GM21447 (cell line): Measurements from ENCODE around the gene LYSMD1.

Source experiments
- ATAC-seq: cut with Tn5 transposase; IDR thresholded peaks from one replicate; pipeline ENCODE4 v1.9.1; 2021; ENCODE audit not compliant: unreplicated experiment

LYSMD1 gene

DNA sequence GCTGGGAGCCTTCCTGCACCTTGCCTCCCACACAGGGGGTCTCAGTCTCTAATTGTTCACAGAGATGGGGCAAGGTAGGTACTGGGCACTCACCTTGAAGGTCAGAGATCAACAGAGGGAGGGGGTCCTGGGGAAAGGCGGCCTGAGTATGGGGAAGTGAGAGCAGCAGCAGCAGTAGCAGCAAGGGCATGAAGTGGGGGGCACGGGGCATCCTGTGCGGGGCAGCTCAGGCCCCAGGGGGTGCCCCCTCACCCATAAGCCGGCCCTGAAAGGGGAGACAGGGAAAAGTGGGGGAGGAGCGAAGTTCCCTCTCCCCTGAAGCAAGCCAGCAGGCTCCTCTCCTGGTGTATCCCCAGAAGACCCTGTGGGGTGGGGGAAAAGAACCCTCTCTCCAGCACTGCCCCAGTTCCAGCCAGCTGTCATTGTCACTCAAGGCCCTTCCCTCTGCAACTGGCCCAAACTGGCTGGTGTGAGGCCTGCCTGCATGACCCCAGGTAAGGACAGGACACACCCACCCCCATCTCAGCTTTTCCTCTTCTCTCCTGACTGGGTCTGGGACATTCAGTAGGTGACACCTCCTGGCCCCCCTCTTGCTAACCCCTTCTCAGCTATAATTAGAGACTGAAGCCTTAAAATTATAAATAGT lies 23.2 kb downstream of the LYSMD1 start:
- ATAC-seq = no peak

DNA sequence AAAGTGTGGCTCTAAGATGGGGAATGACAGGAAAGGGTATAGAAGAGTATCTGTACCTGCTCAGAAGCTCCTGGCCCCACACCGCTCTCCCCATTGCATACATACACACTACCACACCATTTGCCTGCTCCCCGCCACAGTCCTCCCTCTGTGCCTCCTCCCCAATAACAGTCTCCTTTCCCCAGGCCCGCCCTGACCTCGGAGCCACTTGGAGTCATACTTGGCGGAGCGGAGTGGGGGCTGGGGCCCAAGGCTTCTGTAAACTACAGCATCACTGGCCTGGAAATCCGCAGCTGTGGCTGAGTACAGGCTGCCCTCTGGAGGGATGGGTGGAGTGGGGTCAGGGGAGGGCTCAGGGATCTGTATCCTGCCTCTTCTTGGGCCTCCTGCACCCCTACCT lies 27.9 kb downstream of the LYSMD1 start:
- no peak for ATAC-seq

DNA sequence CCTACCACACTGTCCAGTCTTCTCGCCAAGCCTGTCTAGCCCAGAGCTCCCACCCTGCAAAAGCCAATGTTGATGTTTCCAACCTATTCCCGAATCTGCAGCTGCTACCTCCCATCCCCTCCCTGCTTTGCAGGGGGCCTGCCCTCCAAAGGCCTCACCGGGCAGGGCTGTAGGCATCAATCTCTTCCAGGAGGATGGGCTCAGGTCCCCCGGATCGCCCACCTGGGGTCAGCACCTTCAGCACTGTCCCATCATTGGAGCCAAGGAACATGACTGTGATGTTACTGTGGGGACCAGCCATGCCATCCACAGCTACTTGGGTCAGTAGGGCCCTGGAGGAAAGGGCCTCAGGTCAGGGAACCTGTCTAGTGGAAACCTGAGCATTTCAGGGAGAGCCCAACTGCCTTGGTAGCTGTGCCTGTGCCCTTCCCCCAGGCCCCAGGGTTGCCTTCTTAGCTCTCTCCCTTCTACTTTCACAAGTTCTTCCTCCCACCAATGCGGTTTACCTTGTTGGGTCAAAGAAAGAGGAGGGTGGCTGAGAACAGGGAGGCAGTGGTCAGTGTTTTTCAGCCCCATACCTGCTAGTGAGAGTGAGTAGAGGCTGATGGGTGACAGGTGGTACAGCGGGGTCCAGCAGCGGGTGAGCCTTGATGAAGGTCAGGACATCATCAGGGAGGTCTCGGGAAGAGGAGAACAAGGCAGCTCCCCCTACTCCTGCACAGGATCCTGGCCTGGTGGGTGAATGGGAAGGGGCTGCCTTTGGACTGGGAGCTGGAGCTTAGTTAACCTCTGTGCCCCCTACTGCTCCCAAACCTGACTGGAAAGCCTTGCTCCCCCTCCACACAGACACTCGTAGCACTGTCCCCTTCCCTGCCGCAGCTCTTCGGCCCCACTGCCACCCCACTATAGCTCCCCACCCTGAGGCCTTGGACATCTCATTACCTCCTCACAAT lies 30.0 kb downstream of the LYSMD1 start:
- no peak for ATAC-seq

DNA sequence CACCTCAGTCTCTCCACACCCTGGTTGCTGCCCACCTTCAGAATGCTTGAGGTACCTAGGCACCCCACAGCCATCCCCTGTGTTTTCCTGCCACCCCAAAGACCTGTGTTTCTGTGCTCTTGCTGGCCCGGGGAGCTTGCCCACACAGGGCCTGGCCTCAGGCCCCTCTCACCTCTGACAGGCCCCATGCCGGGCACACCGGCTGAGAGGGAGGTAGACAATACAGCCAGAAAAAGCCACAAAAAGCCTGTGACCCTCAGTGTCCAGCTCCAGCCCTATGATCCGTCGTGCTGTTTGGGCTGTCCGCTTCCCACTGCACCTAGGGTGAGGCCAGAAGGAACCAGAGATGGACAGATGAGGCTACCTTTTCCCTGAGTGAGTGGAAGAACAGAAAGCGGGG lies 30.7 kb downstream of the LYSMD1 start:
- no peak for ATAC-seq

DNA sequence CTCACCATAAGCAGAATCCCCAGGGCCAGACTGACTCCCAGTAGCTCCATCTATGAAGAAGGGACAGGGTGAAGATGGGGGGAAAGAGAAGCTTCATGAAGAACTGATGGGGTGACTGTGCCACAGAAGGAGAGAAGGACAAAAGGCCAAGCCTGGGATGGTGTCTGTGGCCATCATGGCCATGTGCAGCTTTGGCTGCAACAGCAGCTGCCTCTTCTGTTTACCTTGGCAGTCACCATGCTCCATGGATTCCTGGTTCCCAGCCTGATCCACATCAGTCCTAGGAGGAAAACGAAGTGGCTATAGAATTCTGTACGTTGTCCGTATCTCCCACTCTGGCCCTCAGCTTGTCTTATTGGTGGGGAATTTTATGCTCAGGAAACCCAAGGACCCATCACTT lies 31.3 kb downstream of the LYSMD1 start:
- no peak for ATAC-seq

DNA sequence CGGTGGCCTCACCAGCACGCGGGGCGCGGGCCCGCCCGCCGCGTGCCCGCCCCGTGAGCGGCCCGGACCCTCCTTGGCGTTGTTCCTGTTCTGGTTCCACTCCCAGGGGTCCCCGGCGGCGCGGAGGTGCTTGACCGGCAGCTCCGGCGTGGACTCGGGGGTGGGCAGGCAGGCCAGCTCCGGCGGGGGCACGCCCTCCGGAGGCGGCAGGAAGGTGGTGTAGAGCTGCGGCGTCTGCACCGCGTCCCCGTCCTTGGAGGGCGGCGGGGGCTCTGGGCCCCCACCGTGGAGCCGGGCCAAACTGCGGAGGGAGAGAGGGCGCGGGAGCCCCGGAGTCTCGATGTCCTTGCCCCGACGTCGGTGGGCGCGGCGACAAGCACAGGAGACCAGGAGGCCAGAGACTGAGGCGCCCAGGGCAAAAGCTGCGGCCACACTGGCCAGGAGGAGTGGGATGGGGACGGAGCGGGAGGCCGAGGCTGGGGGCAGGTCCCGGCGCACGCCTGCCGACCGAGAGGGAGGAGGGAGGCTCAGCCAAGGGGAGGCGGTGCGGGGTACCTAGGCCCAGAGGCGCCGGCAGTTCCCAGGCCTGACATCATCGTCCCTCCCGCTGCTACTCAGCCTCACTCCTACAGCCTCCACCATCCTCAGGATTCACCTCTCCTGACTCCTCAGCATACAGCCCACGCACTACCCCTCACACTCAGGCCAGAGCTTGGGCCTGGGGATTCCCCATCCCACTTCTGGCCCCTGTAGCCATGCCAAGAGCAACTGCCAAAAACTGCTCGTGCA lies 32.5 kb downstream of the LYSMD1 start:
- no peak for ATAC-seq

DNA sequence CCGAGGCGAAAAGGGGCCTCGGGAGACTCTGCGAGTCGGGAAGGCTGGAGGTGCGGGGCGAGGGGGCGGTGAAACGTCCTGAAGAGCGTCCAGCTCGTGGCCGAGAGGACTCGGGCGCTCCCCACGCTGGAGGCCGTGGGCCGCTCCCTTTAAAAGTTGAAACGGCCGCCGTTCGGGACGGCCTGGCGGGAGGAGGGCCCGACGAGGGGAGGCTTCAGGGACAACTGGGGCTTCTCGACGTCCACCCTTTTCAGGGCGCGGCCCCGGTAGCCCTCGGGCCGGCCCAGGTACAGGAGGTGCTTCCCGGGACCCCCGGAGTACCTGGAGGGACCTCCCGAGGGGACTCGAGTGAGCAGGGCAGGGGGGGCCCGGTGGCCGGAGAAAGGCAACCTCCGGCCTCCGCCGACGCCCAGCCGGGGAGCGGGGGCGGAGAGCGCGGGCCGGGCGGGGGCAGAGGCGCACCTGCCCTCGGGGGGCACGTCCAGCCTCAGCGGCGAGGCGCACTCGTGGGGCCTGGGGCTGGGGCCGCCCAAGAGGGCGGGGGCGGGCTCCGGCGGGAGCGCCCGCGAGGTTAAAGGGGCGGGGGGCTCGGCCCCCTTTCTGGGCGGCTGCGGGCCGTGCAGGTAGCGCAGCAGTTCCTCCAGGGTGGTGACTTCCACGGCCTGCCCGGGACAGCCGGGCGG lies 33.2 kb downstream of the LYSMD1 start:
- ATAC-seq = no peak

DNA sequence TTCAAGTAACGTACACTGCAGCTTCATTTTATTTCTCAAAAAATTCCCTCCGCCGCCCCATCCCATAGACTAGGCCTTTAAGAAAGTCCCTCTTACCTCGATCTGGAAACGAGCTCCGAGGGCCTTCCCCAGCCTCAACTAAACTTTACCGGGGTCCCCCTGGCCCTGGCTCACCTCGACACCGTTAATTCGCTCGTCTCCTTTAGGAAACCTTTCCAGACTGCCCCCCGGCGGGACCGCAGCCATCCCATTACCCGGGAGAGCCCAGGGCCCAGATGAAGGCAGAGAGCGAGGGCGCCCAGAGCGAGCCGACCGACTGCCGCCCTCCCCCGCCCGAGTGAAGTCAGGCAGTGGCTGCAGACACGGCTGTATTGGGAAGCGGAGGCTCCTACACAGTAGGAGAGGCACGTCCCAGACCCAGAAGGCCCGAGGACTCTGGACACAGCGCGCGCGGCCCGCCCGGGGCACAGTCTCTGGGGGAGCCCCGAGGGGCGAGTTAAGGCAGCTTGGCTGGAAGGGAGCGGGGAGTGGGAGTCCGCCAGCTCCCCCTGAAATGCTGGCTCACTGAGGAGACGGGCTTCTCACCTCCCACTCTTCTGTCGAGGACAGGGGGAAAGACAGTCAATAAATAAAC lies 33.9 kb downstream of the LYSMD1 start:
- no peak for ATAC-seq

DNA sequence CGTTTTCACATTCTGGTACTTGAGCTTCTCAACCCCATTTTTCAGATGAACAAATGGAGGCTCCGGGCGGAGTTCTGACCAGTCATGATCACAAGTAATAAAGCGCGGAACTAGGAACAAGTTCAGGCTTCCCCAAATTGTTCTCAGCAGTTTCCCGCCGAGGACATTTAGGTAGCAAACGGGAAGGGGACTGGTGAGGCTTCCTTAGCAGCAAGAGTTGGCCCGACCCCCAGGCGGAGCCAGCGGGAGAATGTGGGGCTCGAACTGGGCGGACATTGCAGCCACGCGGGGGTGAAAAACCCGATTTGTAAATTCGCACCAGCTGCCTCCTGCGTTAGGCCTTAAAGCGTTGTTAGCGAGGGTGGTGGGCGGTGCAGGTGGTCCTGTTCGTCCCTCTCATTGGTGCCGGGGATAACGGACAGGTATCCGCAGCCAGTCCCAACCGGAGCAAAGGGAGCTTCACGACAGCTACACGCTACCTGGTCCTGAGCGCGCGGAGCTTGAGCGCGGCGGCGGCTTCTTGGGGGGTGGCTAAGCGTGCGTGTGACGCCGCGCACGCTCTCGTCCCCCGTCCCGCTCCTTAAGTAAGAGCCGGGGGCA lies 34.6 kb downstream of the LYSMD1 start:
- no peak for ATAC-seq

DNA sequence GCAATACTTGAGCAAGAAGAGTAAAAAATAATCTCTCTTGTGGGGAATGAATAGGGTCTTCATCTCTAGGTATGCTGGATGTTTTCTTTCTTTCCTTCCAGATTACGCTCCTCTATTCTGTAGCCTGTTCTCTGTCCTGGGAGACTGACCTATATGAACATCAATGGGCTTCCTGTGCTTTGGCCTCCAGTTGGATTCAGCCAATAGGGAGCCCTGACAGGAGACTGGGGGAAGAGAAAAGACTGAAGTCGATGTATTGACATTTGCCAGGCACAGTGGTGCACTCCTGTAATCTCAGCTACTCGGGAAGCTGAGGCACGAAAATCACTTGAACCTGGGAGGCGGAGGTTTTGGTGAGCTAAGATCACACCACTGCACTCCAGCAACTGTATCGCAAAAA lies 36.9 kb downstream of the LYSMD1 start:
- no peak for ATAC-seq

DNA sequence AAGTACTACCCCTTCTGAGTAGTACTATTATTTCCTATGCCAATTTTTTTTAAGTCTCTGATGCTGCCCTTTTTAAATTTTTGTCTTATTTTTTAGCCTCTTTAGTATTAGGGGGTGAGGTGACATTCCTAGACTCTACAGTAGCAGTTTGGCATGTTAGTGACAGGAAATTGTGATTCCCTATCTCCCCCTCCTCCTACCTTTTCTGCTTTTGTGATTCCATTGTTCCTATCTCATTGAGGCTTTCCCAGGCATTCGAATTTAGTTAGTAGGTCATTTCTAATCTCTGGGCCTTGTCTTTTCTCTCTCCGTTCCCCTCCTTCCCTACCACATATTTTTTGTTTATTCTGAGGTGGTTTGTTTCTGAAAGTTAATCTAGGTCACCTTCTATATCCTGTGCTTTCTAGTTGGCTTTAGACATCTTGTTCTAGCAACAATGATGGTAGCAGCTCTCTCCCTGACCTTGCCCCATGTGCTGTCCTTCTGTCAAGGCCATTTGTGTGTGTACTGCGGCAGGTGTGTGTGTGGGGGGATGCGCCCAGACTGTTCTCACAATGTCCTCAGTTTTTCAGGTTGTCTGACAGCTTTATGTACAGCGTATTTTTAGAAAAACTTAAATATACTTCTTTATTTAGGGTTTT lies 40.8 kb downstream of the LYSMD1 start:
- ATAC-seq = no peak

DNA sequence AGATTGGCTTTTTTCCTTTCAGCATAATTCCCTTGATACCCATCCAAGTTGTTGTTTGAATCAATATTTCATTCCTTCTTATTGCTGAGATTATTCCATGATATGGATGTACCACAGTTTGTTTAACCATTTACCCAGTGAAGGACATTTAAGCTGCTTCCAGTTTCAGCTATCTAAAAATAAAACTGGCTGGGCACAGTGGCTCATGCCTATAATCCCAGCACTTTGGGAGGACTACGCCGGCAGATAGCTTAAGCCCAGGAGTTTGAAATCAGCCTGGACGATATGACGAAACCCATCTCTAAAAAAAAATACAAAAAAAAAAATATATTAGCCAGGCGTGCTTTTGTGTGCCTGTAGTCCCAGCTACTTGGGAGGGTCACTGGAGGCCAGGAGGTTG lies 51.8 kb downstream of the LYSMD1 start:
- no peak for ATAC-seq
